Esophagus muscularis mucosa (tissue), 3 donors: ENCODE measurements around the gene RHOBTB3.

Source experiments
- EP300 ChIP-seq: sonication (generic); formaldehyde crosslinking; IDR thresholded peaks from one replicate; pipeline ENCODE4 v1.6.1; 2017; ENCODE audit warnings: antibody characterized with exemption
- TF ChIP-seq, protein P1 (sequence below), 3 experiments: fragments of 200-600 bp in 2 of 3; fragments of 450-650 bp in 1 of 3; sonication (generic) in 2 of 3; IDR thresholded peaks; one replicate each; pipeline ENCODE4 v1.5.1; 2017 to 2019; ENCODE audit warnings: antibody characterized with exemption in 3 of 3, mild to moderate bottlenecking in 2 of 3, moderate library complexity in 1 of 3

- TF ChIP-seq, protein P1, sequence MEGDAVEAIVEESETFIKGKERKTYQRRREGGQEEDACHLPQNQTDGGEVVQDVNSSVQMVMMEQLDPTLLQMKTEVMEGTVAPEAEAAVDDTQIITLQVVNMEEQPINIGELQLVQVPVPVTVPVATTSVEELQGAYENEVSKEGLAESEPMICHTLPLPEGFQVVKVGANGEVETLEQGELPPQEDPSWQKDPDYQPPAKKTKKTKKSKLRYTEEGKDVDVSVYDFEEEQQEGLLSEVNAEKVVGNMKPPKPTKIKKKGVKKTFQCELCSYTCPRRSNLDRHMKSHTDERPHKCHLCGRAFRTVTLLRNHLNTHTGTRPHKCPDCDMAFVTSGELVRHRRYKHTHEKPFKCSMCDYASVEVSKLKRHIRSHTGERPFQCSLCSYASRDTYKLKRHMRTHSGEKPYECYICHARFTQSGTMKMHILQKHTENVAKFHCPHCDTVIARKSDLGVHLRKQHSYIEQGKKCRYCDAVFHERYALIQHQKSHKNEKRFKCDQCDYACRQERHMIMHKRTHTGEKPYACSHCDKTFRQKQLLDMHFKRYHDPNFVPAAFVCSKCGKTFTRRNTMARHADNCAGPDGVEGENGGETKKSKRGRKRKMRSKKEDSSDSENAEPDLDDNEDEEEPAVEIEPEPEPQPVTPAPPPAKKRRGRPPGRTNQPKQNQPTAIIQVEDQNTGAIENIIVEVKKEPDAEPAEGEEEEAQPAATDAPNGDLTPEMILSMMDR (IDR thresholded peaks at IDR 0.05), result no peak
- no peak for TF ChIP-seq EP300
These were observed 12.1 kb downstream of the RHOBTB3 start for GRCh38 chr5:95743232-95743631.
